Vagina (tissue), 2 donors: ENCODE results near the gene C6.
"Not testable (repeated sequence)": the region's sequence is repeated elsewhere in the genome, so short reads cannot be mapped to it uniquely, and the experiment has no call there.

Source experiments
- CTCF ChIP-seq, 3 experiments: fragments of 450-650 bp in 2 of 3; fragments of 200-600 bp in 1 of 3; sonication (generic) in 1 of 3; IDR thresholded peaks; one replicate each; pipeline ENCODE4 v1.5.1; 2017 to 2019; ENCODE audit warnings: antibody characterized with exemption in 3 of 3, mild to moderate bottlenecking in 2 of 3, moderate library complexity in 2 of 3
- POLR2A ChIP-seq, 2 donors: fragments of 450-650 bp; IDR thresholded peaks; one replicate each; pipeline ENCODE4 v1.6.1; 2017; ENCODE audit warnings: antibody characterized with exemption in 2 of 2, mild to moderate bottlenecking in 2 of 2, moderate library complexity in 2 of 2

GRCh38 chr5:41205475-41205874 lies 7.9 kb downstream of the C6 start:
- not testable (repeated sequence) for TF ChIP-seq CTCF, POLR2A (IDR thresholded peaks at IDR 0.05)
